ENCODE data around the gene DRD3.

- TF ChIP-seq SP1 (IDR thresholded peaks at IDR 0.05) (no peak), ELF4 (IDR thresholded peaks at IDR 0.05) (no peak), ZNF384 (IDR thresholded peaks at IDR 0.05) (no peak), BHLHE40 (IDR thresholded peaks at IDR 0.05; ENCODE audit: borderline replicate concordance) (no peak), FOXM1 (IDR thresholded peaks at IDR 0.05; ENCODE audit: borderline replicate concordance) (no peak), L3MBTL2 (conservative IDR thresholded peaks at IDR 0.05) (no peak), NFRKB (IDR thresholded peaks at IDR 0.05) (no peak), HDGF (IDR thresholded peaks at IDR 0.05; ENCODE audit: borderline replicate concordance) (no peak), SUZ12 (IDR thresholded peaks at IDR 0.05) (no peak), LEF1 (IDR thresholded peaks at IDR 0.05; ENCODE audit: borderline replicate concordance) (no peak), ARNT (IDR thresholded peaks at IDR 0.05) (no peak), PKNOX1 (IDR thresholded peaks at IDR 0.05) (no peak), FOXA1 (IDR thresholded peaks at IDR 0.05) (no peak)
Observed at GRCh38 chr3:114194750-114195149, 15.9 kb upstream of the DRD3 start.

All from HEK293T (cell line).